HG02610 (cell line): ENCODE results near the gene IL34.

Experiments
- ATAC-seq: cut with Tn5 transposase; IDR thresholded peaks from one replicate; pipeline ENCODE4 v1.9.1; 2021; ENCODE audit warnings: mild to moderate bottlenecking, moderate library complexity; ENCODE audit not compliant: unreplicated experiment

IL34 gene

GRCh38 chr16:70676675-70677498, 30.5 kb downstream of the IL34 start:
- no peak for ATAC-seq

GRCh38 chr16:70677499-70678120, 31.3 kb downstream of the IL34 start:
- no peak for ATAC-seq

GRCh38 chr16:70678121-70678897, 31.9 kb downstream of the IL34 start:
- ATAC-seq = no peak

- no peak for ATAC-seq
These were observed 32.7 kb downstream of the IL34 start for GRCh38 chr16:70678898-70679670.

- no peak for ATAC-seq
These were observed 33.5 kb downstream of the IL34 start for GRCh38 chr16:70679671-70680494.

GRCh38 chr16:70680495-70681381, 34.4 kb downstream of the IL34 start:
- no peak for ATAC-seq

- no peak for ATAC-seq
These were observed 35.3 kb downstream of the IL34 start for GRCh38 chr16:70681382-70682238.

- no peak for ATAC-seq
These were observed 36.1 kb downstream of the IL34 start for GRCh38 chr16:70682239-70683145.

GRCh38 chr16:70683146-70683944, 37.0 kb downstream of the IL34 start:
- ATAC-seq = no peak

GRCh38 chr16:70684146-70685060, 38.0 kb downstream of the IL34 start:
- no peak for ATAC-seq

GRCh38 chr16:70685061-70685937, 38.9 kb downstream of the IL34 start:
- no peak for ATAC-seq

GRCh38 chr16:70685938-70686375, 39.6 kb downstream of the IL34 start, which contains the start of gene MTSS2:
MTSS2 (minus strand) TSS chr16:70686053; CDS start chr16:70685791, 262 bp downstream.
- no peak for ATAC-seq

GRCh38 chr16:70686376-70687101, 40.2 kb downstream of the IL34 start:
- ATAC-seq = no peak
